GM23338 (cell line): ENCODE results near the gene ATAD3B. TPM values are rescaled to one million over a fixed set of nuclear protein-coding genes. Genes with fewer than 3 reads are reported as not detected.
A peak's percentile ranks its signal among the peaks of the same experiment; 100 is the strongest.

Source experiments
- ATAC-seq: fragments of 200-7000 bp; cut with Tn5 transposase; 3 replicates; pipeline ENCODE4 v1.9.1; 2020
- DNase-seq: peaks from one replicate; pipeline ENCODE4 v3.0.0-alpha.2; 2015; ENCODE audit warnings: low spot score
- H2AFZ ChIP-seq: fragments of 200-600 bp; sonication (generic); 2 replicates; pipeline ENCODE4 v1.8.0; 2016; ENCODE audit warnings: antibody characterized with exemption, mild to moderate bottlenecking, moderate library complexity
- H3F3A ChIP-seq: fragments of 200-600 bp; sonication (generic); replicated peaks from 2 replicates; pipeline ENCODE4 v1.8.0; 2017; ENCODE audit warnings: antibody characterized with exemption, mixed run types, low read depth
- H3K27ac ChIP-seq: fragments of 200-600 bp; sonication (generic); 2 replicates; pipeline ENCODE4 v1.6.1; 2016; ENCODE audit warnings: low read depth
- H3K27me3 ChIP-seq: fragments of 200-600 bp; sonication (generic); 2 replicates; pipeline ENCODE4 v1.8.0; 2016; ENCODE audit warnings: mild to moderate bottlenecking, mixed run types, moderate library complexity; ENCODE audit not compliant: insufficient read depth
- H3K36me3 ChIP-seq: fragments of 200-600 bp; sonication (generic); 2 replicates; pipeline ENCODE4 v1.8.0; 2016; ENCODE audit warnings: mild to moderate bottlenecking; ENCODE audit not compliant: insufficient read depth
- H3K4me1 ChIP-seq: fragments of 200-600 bp; sonication (generic); 2 replicates; pipeline ENCODE4 v1.8.0; 2016; ENCODE audit warnings: mild to moderate bottlenecking, moderate library complexity; ENCODE audit not compliant: insufficient read depth
- H3K4me2 ChIP-seq: fragments of 200-600 bp; sonication (generic); 2 replicates; pipeline ENCODE4 v1.7.1; 2017; ENCODE audit warnings: mixed run types
- H3K4me3 ChIP-seq: fragments of 200-600 bp; sonication (generic); 2 replicates; pipeline ENCODE4 v1.6.1; 2016; ENCODE audit warnings: mixed run types
- H3K79me2 ChIP-seq: fragments of 200-600 bp; sonication (generic); replicated peaks from 2 replicates; pipeline ENCODE4 v1.8.0; 2017; ENCODE audit warnings: mild to moderate bottlenecking; ENCODE audit not compliant: insufficient read depth
- H3K9me2 ChIP-seq: fragments of 200-600 bp; sonication (generic); 2 replicates; pipeline ENCODE4 v1.8.0; 2017; ENCODE audit not compliant: insufficient read depth
- H4K20me1 ChIP-seq: fragments of 200-600 bp; sonication (generic); replicated peaks from 2 replicates; pipeline ENCODE4 v1.8.0; 2017; ENCODE audit warnings: mild to moderate bottlenecking; ENCODE audit not compliant: insufficient read depth
- H3K27ac Mint-ChIP-seq: 2 replicates; pipeline ENCODE4 v1.8.0; 2020; ENCODE audit warnings: inconsistent platforms, mild to moderate bottlenecking, moderate library complexity, mixed read lengths
- H3K27me3 Mint-ChIP-seq: 3 replicates; pipeline ENCODE4 v1.8.0; 2022; ENCODE audit warnings: low read depth, mild to moderate bottlenecking, moderate library complexity, mixed read lengths, inconsistent platforms; ENCODE audit not compliant: insufficient read depth, poor library complexity
- H3K36me3 Mint-ChIP-seq: 3 replicates; pipeline ENCODE4 v1.8.0; 2021; ENCODE audit warnings: low read depth, mild to moderate bottlenecking, inconsistent platforms, moderate library complexity, mixed read lengths
- H3K4me1 Mint-ChIP-seq: 3 replicates; pipeline ENCODE4 v1.8.0; 2020; ENCODE audit warnings: mild to moderate bottlenecking, inconsistent platforms, mixed read lengths
- H3K4me3 Mint-ChIP-seq: 3 replicates; pipeline ENCODE4 v1.8.0; 2021; ENCODE audit warnings: moderate library complexity, mild to moderate bottlenecking, inconsistent platforms, mixed read lengths
- H3K9me3 Mint-ChIP-seq: 3 replicates; pipeline ENCODE4 v1.8.0; 2020; ENCODE audit warnings: moderate library complexity, mild to moderate bottlenecking, inconsistent platforms, mixed read lengths
- CREB1 ChIP-seq: fragments of 250-450 bp; sonication (Bioruptor Pico); IDR thresholded peaks from 2 replicates; pipeline ENCODE4 v1.5.0; 2020; ENCODE audit warnings: low read depth, mild to moderate bottlenecking, moderate library complexity
- NANOG ChIP-seq: IDR thresholded peaks from 2 replicates; pipeline ENCODE4 v1.6.1; 2016; ENCODE audit warnings: antibody characterized with exemption, borderline replicate concordance
- ZNF114 ChIP-seq: fragments of 250-450 bp; sonication (Bioruptor Pico); IDR thresholded peaks from 2 replicates; pipeline ENCODE4 v1.5.0; 2020; ENCODE audit warnings: mild to moderate bottlenecking, moderate library complexity
- ZNF331 ChIP-seq: fragments of 250-450 bp; sonication (Bioruptor Pico); IDR thresholded peaks from 2 replicates; pipeline ENCODE4 v1.5.0; 2020; ENCODE audit warnings: low read depth, mild to moderate bottlenecking, moderate library complexity
- polyA plus RNA-seq: library from polyadenylated mRNA; unstranded; fragments of >200 nt; fragmentation: Nextera tagmentation; extraction: Ambion mirVana; gene quantifications from 2 replicates; pipeline ENCODE4 v1.2.1, GENCODE V29; 2016
- total RNA-seq: library from RNA; depleted of rRNA; stranded (reverse); fragments of >200 nt; shearing (Covaris generic); gene quantifications from 2 replicates; pipeline ENCODE4 v1.2.3, GENCODE V29; 2014
- TF ChIP-seq, protein P1 (sequence below): fragments of 250-450 bp; sonication (Bioruptor Pico); IDR thresholded peaks from 2 replicates; pipeline ENCODE4 v1.5.0; 2020; ENCODE audit warnings: mild to moderate bottlenecking, moderate library complexity

The ATAD3B gene
- total and polyA plus RNA-seq, 2 experiments from 2014 or later, result 37.8 to 63.4 TPM

DNA sequence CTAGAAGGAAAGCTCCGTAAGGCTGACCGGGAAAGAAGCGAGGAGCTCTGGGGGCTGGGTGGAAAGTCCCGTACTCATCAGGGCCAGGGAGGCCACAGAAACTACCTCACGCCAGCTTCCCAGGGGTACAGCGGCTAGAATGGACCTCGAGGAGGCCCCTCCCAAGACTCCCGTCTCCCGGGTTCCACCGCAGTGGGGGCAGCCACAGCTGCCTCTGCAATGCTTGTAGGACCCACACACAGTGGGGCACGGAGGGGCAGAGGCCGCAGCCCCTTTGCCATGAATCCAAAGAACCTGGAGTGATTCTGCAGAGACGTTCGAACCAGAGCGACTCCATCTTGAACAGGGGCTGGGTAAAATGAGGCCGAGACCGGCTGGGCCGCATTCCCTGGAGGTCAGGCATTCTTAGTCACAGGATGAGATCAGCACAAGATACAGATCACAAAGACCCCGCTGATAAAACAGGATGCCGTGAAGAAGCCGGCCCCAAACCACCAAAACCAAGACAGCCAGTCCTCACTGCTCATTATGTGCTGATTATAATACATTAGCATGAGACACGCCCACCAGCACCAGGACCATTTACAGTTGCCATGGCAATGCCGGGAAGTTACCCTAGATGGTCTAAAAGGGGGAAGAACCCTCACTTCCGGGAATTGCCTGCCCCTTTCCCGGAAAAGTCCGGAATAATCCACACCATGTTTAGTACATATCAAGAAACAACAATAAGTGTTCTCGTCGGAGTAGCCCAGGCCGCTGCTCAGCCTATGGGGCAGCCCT, 48.9 kb upstream of the ATAD3B start:
- H3K9me2 ChIP-seq, result no peaks in the 10 kb centered on the region
- peak overlapping the region; percentile 37; the same call in 1 of the 2 replicates for H3K4me2 ChIP-seq
- no peaks in the 10 kb centered on the region for H3K36me3 ChIP-seq
- H3K36me3 Mint-ChIP-seq, result no peaks in the 10 kb centered on the region; the same call in 2 of the 3 replicates
- H3K4me1 ChIP-seq, result peaks cover 32% of the 10 kb centered on the region
- TF ChIP-seq, protein P1, sequence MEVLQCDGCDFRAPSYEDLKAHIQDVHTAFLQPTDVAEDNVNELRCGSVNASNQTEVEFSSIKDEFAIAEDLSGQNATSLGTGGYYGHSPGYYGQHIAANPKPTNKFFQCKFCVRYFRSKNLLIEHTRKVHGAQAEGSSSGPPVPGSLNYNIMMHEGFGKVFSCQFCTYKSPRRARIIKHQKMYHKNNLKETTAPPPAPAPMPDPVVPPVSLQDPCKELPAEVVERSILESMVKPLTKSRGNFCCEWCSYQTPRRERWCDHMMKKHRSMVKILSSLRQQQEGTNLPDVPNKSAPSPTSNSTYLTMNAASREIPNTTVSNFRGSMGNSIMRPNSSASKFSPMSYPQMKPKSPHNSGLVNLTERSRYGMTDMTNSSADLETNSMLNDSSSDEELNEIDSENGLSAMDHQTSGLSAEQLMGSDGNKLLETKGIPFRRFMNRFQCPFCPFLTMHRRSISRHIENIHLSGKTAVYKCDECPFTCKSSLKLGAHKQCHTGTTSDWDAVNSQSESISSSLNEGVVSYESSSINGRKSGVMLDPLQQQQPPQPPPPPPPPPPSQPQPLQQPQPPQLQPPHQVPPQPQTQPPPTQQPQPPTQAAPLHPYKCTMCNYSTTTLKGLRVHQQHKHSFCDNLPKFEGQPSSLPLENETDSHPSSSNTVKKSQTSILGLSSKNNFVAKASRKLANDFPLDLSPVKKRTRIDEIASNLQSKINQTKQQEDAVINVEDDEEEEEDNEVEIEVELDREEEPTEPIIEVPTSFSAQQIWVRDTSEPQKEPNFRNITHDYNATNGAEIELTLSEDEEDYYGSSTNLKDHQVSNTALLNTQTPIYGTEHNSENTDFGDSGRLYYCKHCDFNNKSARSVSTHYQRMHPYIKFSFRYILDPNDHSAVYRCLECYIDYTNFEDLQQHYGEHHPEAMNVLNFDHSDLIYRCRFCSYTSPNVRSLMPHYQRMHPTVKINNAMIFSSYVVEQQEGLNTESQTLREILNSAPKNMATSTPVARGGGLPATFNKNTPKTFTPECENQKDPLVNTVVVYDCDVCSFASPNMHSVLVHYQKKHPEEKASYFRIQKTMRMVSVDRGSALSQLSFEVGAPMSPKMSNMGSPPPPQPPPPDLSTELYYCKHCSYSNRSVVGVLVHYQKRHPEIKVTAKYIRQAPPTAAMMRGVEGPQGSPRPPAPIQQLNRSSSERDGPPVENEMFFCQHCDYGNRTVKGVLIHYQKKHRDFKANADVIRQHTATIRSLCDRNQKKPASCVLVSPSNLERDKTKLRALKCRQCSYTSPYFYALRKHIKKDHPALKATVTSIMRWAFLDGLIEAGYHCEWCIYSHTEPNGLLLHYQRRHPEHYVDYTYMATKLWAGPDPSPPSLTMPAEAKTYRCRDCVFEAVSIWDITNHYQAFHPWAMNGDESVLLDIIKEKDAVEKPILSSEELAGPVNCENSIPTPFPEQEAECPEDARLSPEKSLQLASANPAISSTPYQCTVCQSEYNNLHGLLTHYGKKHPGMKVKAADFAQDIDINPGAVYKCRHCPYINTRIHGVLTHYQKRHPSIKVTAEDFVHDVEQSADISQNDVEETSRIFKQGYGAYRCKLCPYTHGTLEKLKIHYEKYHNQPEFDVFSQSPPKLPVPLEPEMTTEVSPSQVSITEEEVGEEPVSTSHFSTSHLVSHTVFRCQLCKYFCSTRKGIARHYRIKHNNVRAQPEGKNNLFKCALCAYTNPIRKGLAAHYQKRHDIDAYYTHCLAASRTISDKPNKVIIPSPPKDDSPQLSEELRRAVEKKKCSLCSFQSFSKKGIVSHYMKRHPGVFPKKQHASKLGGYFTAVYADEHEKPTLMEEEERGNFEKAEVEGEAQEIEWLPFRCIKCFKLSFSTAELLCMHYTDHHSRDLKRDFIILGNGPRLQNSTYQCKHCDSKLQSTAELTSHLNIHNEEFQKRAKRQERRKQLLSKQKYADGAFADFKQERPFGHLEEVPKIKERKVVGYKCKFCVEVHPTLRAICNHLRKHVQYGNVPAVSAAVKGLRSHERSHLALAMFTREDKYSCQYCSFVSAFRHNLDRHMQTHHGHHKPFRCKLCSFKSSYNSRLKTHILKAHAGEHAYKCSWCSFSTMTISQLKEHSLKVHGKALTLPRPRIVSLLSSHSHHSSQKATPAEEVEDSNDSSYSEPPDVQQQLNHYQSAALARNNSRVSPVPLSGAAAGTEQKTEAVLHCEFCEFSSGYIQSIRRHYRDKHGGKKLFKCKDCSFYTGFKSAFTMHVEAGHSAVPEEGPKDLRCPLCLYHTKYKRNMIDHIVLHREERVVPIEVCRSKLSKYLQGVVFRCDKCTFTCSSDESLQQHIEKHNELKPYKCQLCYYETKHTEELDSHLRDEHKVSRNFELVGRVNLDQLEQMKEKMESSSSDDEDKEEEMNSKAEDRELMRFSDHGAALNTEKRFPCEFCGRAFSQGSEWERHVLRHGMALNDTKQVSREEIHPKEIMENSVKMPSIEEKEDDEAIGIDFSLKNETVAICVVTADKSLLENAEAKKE (CRISPR knock-in tag), result no peak
- TF ChIP-seq NANOG (no peak), CREB1 (CRISPR knock-in tag) (peak; percentile 50; the same call in 1 of the 2 replicates), ZNF331 (CRISPR knock-in tag) (0 out of 2 replicates have a peak, but pooled peaks have one; percentile 36), ZNF114 (CRISPR knock-in tag) (peak; percentile 97)
- H3K4me3 ChIP-seq, result no peak overlapping the region
- H3K4me3 Mint-ChIP-seq, result no peak overlapping the region
- H2AFZ ChIP-seq, result no peak overlapping the region
- H3F3A ChIP-seq, result 0 out of 2 replicates have a peak, but pooled peaks cover 16% of the 10 kb centered on the region
- peaks cover 32% of the 10 kb centered on the region for H3K4me1 Mint-ChIP-seq
- no peaks in the 10 kb centered on the region for H4K20me1 ChIP-seq
- no peaks in the 10 kb centered on the region for H3K9me3 Mint-ChIP-seq
- ATAC-seq (peak; percentile 1; the same call in 1 of the 3 replicates), DNase-seq (peak; percentile 87)
- peak overlapping the region; percentile 85 for H3K27ac ChIP-seq
- 0 out of 2 replicates have a peak, but pooled peaks cover 2% of the 10 kb centered on the region for H3K27me3 ChIP-seq
- no peaks in the 10 kb centered on the region for H3K79me2 ChIP-seq
- peaks cover 13% of the 10 kb centered on the region for H3K27me3 Mint-ChIP-seq
- H3K27ac Mint-ChIP-seq, result peak overlapping the region; percentile 40; the same call in 1 of the 2 replicates
